Hepatocyte (in vitro differentiated cells): ENCODE data around the gene PCCB. TPM values are rescaled to one million over a fixed set of nuclear protein-coding genes. Genes with fewer than 3 reads are reported as not detected.

Experiments
- DNase-seq: peaks from one replicate; pipeline ENCODE4 v3.0.0-alpha.2; 2016; ENCODE audit warnings: low spot score
- H2AFZ ChIP-seq: fragments of 200-600 bp; sonication (generic); 2 replicates; pipeline ENCODE4 v1.6.0; 2016; ENCODE audit warnings: antibody characterized with exemption, mild to moderate bottlenecking
- H3K27ac ChIP-seq: fragments of 200-600 bp; sonication (generic); 2 replicates; pipeline ENCODE4 v1.5.1; 2016; ENCODE audit warnings: mild to moderate bottlenecking
- H3K27me3 ChIP-seq: fragments of 200-600 bp; sonication (generic); 2 replicates; pipeline ENCODE4 v1.6.1; 2016
- H3K36me3 ChIP-seq: fragments of 200-600 bp; sonication (generic); replicated peaks from 2 replicates; pipeline ENCODE4 v1.5.1; 2016; ENCODE audit warnings: low read depth; ENCODE audit not compliant: insufficient read depth
- H3K4me1 ChIP-seq: fragments of 200-600 bp; sonication (generic); 2 replicates; pipeline ENCODE4 v1.5.1; 2016; ENCODE audit warnings: mild to moderate bottlenecking, moderate library complexity; ENCODE audit not compliant: insufficient read depth
- H3K4me2 ChIP-seq: fragments of 200-600 bp; sonication (generic); 2 replicates; pipeline ENCODE4 v1.6.0; 2016
- H3K4me3 ChIP-seq: fragments of 200-600 bp; sonication (generic); 2 replicates; pipeline ENCODE4 v1.5.1; 2016; ENCODE audit warnings: mild to moderate bottlenecking
- H3K79me2 ChIP-seq: fragments of 200-600 bp; sonication (generic); 2 replicates; pipeline ENCODE4 v1.6.0; 2017; ENCODE audit warnings: mild to moderate bottlenecking
- H3K9me2 ChIP-seq: fragments of 200-600 bp; sonication (generic); replicated peaks from 2 replicates; pipeline ENCODE4 v1.6.0; 2017; ENCODE audit warnings: mild to moderate bottlenecking; ENCODE audit not compliant: insufficient read depth
- H3K9me3 ChIP-seq: fragments of 200-600 bp; sonication (generic); 2 replicates; pipeline ENCODE4 v1.5.1; 2016; ENCODE audit warnings: low read depth, mild to moderate bottlenecking
- H4K20me1 ChIP-seq: fragments of 200-600 bp; sonication (generic); 2 replicates; pipeline ENCODE4 v1.6.0; 2016; ENCODE audit warnings: mild to moderate bottlenecking; ENCODE audit not compliant: insufficient read depth, poor library complexity, severe bottlenecking
- EZH2 ChIP-seq: fragments of 200-600 bp; sonication (generic); IDR thresholded peaks from 2 replicates; pipeline ENCODE4 v1.6.1; 2016; ENCODE audit warnings: antibody characterized with exemption, mild to moderate bottlenecking, borderline replicate concordance
- EZH2phosphoT487 ChIP-seq: fragments of 200-600 bp; sonication (generic); IDR thresholded peaks from one replicate; pipeline ENCODE4 v1.6.1; 2018; ENCODE audit warnings: antibody characterized with exemption, mild to moderate bottlenecking, low read depth, moderate library complexity; ENCODE audit not compliant: unreplicated experiment, severe bottlenecking
- WGBS: methylation state at CpG from one replicate; pipeline ENCODE4 v1.1.6; 2016; ENCODE audit warnings: low lambda C conversion rate; ENCODE audit errors: missing lambda C conversion rate; 5-methylcytosine and 5-hydroxymethylcytosine counted together
- polyA plus RNA-seq: library from polyadenylated mRNA; unstranded; fragments of >200 nt; fragmentation: Nextera tagmentation; extraction: Ambion mirVana; gene quantifications from 2 replicates; pipeline ENCODE4 v1.2.1, GENCODE V29; 2016
- total RNA-seq: library from RNA; depleted of rRNA; stranded (reverse); fragments of >200 nt; gene quantifications from 2 replicates; pipeline ENCODE4 v1.2.3, GENCODE V29; 2014
- TF ChIP-seq, protein P1 (sequence below): fragments of 200-600 bp; sonication (generic); IDR thresholded peaks from 2 replicates; pipeline ENCODE4 v1.5.1; 2016; ENCODE audit warnings: antibody characterized with exemption, mild to moderate bottlenecking; ENCODE audit not compliant: poor library complexity

The PCCB gene
- total and polyA plus RNA-seq, 2 experiments from 2014 or later = 32.0 to 52.7 TPM

DNA sequence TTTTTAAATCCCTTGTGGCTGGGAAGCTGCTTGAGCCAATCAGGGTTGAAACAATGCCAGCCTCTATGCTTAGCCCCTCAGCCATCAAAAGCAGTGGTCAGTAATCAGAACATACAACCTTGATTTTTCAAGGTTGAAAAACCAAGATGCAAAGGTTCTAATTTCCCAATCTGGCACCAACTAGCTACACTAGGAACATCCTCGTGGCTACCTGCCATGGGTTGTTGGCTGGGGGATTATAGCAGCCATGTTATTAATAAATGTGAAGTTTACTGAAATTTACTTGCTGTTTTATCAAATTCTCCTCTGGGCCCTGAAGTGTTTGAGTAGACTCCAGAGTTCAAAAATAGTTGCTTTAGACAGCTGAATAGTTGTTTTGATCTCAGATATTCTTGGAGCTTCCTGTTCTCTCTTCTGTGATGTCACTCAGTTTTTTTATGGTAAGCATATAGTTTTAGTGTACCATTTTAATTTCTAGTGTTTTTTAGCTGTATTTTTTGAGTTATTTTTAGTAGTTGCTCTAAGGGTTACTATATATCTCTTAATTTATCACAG lies 31.9 kb downstream of the PCCB start:
- Histone ChIP-seq H3K27ac (no peak overlapping the region), H3K36me3 (peaks cover 5% of the 10 kb centered on the region), H2AFZ (no peak overlapping the region), H3K79me2 (no peaks in the 10 kb centered on the region), H3K4me2 (no peak overlapping the region), H3K27me3 (no peaks in the 10 kb centered on the region), H3K9me3 (peaks cover 11% of the 10 kb centered on the region), H3K9me2 (no peaks in the 10 kb centered on the region), H4K20me1 (no peaks in the 10 kb centered on the region), H3K4me1 (no peaks in the 10 kb centered on the region), H3K4me3 (no peak overlapping the region)
- TF ChIP-seq EZH2 = no peak
- TF ChIP-seq, protein P1, sequence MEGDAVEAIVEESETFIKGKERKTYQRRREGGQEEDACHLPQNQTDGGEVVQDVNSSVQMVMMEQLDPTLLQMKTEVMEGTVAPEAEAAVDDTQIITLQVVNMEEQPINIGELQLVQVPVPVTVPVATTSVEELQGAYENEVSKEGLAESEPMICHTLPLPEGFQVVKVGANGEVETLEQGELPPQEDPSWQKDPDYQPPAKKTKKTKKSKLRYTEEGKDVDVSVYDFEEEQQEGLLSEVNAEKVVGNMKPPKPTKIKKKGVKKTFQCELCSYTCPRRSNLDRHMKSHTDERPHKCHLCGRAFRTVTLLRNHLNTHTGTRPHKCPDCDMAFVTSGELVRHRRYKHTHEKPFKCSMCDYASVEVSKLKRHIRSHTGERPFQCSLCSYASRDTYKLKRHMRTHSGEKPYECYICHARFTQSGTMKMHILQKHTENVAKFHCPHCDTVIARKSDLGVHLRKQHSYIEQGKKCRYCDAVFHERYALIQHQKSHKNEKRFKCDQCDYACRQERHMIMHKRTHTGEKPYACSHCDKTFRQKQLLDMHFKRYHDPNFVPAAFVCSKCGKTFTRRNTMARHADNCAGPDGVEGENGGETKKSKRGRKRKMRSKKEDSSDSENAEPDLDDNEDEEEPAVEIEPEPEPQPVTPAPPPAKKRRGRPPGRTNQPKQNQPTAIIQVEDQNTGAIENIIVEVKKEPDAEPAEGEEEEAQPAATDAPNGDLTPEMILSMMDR = no peak
- TF ChIP-seq EZH2phosphoT487 = no peak
- DNase-seq = no peak
- 100% methylated on average over 1 of the region's 1 CpG for whole genome bisulfite sequencing

DNA sequence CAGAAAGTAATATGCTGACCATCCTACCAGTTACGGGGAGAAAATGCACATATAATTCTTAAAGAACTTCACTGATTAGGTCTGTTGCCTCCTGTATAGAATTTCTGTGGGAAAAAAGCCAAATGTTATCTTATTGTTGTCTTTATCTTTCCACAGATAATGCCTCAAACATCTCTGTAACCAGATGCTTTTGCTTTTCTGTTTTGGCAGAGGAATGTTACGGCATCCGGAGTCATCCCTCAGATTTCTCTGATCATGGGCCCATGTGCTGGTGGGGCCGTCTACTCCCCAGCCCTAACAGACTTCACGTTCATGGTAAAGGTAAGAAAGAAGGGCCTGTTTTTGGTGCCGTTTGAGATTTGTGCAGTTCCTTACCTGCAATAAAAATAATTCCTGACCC lies 33.5 kb downstream of the PCCB start:
- peaks cover 5% of the 10 kb centered on the region for H3K36me3 ChIP-seq
- no peaks in the 10 kb centered on the region for H3K79me2 ChIP-seq
- no peak overlapping the region for H3K4me2 ChIP-seq
- H3K27ac ChIP-seq = no peak overlapping the region
- no peak overlapping the region for H3K4me3 ChIP-seq
- H3K4me1 ChIP-seq = no peaks in the 10 kb centered on the region
- H3K27me3 ChIP-seq = no peaks in the 10 kb centered on the region
- no peaks in the 10 kb centered on the region for H3K9me2 ChIP-seq
- H3K9me3 ChIP-seq = peaks cover 11% of the 10 kb centered on the region
- no peak for DNase-seq
- TF ChIP-seq EZH2phosphoT487 (no peak), EZH2 (no peak)
- TF ChIP-seq, protein P1 = no peak
- no peak overlapping the region for H2AFZ ChIP-seq
- H4K20me1 ChIP-seq = no peaks in the 10 kb centered on the region
- 64% methylated on average over 6 of the region's 6 CpGs for WGBS

DNA sequence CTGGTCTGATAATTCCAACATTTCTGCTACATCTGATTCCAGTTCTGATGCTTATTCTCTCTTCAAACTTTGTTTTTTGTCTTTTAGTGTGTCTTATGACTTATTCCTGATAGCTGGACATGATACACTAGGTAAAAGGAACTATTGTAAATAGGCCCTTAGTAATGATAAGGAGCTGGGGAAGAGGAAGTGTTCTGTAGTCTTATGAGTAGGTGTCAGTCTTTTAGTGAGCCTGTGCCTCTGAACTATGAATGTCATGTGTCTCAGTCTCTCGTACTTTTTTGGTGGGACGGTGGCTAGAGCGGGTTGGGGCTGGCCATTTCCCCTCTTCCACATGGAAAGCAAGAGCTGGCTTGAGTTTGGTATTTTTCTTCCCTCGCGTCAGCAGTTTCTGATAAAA lies 41.2 kb downstream of the PCCB start:
- Histone ChIP-seq H3K9me2 (no peaks in the 10 kb centered on the region), H3K27ac (no peak overlapping the region), H4K20me1 (no peaks in the 10 kb centered on the region), H3K9me3 (no peaks in the 10 kb centered on the region), H3K4me2 (no peak overlapping the region), H3K4me3 (no peak overlapping the region), H3K36me3 (no peaks in the 10 kb centered on the region), H2AFZ (no peak overlapping the region), H3K27me3 (no peaks in the 10 kb centered on the region), H3K79me2 (no peaks in the 10 kb centered on the region), H3K4me1 (no peaks in the 10 kb centered on the region)
- TF ChIP-seq EZH2phosphoT487 = no peak
- TF ChIP-seq, protein P1 = no peak
- TF ChIP-seq EZH2 = no peak
- WGBS = 95% methylated on average over 5 of the region's 5 CpGs
- no peak for DNase-seq

DNA sequence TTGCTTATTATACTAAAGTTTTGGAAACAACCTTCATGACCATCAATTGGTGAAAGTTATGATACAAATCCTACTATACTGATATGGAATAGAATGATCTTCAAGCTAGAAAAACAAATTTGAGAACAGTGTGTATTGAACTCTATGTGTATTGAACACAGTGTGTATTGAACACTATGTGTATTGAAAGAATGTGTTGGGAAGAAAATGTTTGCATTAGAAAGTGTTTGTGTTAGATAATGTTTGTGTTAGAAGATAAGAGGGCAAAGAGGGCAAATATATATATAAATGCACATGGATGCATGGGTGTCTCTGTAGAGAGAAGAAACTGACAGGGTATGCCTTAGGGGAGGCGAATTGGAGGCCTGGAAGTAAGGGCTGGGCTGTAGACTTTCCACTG lies 42.4 kb downstream of the PCCB start:
- 96% methylated on average over 1 of the region's 1 CpG for WGBS
- Histone ChIP-seq H3K9me2 (no peaks in the 10 kb centered on the region), H3K9me3 (no peaks in the 10 kb centered on the region), H2AFZ (no peak overlapping the region), H3K79me2 (no peaks in the 10 kb centered on the region), H3K4me2 (no peak overlapping the region), H3K4me3 (no peak overlapping the region), H3K27me3 (no peaks in the 10 kb centered on the region), H3K4me1 (no peaks in the 10 kb centered on the region), H3K27ac (no peak overlapping the region), H3K36me3 (no peaks in the 10 kb centered on the region), H4K20me1 (no peaks in the 10 kb centered on the region)
- no peak for DNase-seq
- TF ChIP-seq, protein P1 = no peak
- no peak for TF ChIP-seq EZH2phosphoT487
- TF ChIP-seq EZH2 = no peak
